DND-41 (cell line): Measurements from ENCODE around the gene ANKS4B.

Experiments
- ATAC-seq: fragments of 200-7000 bp; cut with Tn5 transposase; 3 replicates; pipeline ENCODE4 v1.9.1; 2021; ENCODE audit warnings: low read depth; ENCODE audit not compliant: insufficient read depth
- DNase-seq: peaks from one replicate; pipeline ENCODE4 v3.0.0-alpha.2; 2020
- H2AFZ ChIP-seq: 2 replicates; pipeline ENCODE4 v1.6.0; 2012; ENCODE audit warnings: low read depth, low read length
- H3K27ac ChIP-seq: 2 replicates; pipeline ENCODE4 v1.5.1; 2012; ENCODE audit warnings: low read length, inconsistent platforms
- H3K27me3 ChIP-seq: fragments of 200-600 bp; sonication (generic); 2 replicates; pipeline ENCODE4 v1.6.0; 2012; ENCODE audit warnings: low read length, mild to moderate bottlenecking, inconsistent platforms; ENCODE audit not compliant: insufficient read depth, poor library complexity
- H3K36me3 ChIP-seq: 2 replicates; pipeline ENCODE4 v1.5.1; 2012; ENCODE audit warnings: low read length, inconsistent platforms; ENCODE audit not compliant: insufficient read depth
- H3K4me1 ChIP-seq: 2 replicates; pipeline ENCODE4 v1.5.1; 2012; ENCODE audit warnings: mild to moderate bottlenecking, low read length; ENCODE audit not compliant: insufficient read depth
- H3K4me2 ChIP-seq: 2 replicates; pipeline ENCODE4 v1.6.0; 2012; ENCODE audit warnings: mild to moderate bottlenecking, moderate library complexity, low read length, inconsistent platforms; ENCODE audit not compliant: insufficient read depth
- H3K4me3 ChIP-seq, 2 experiments: fragments of 200-600 bp in 1 of 2; shearing (Covaris generic) in 1 of 2; 2 replicates each; pipeline ENCODE4 v1.5.1; 2012 to 2016; ENCODE audit warnings: inconsistent platforms in 2 of 2, low read length in 2 of 2, mild to moderate bottlenecking in 2 of 2, low read depth in 1 of 2, moderate library complexity in 1 of 2
- H3K79me2 ChIP-seq: 2 replicates; pipeline ENCODE4 v1.6.0; 2012; ENCODE audit warnings: low read length, inconsistent platforms; ENCODE audit not compliant: insufficient read depth
- H3K9ac ChIP-seq: 2 replicates; pipeline ENCODE4 v1.6.0; 2012; ENCODE audit warnings: low read depth, mild to moderate bottlenecking, inconsistent platforms, low read length, moderate library complexity
- H3K9me3 ChIP-seq: 2 replicates; pipeline ENCODE4 v1.5.1; 2012; ENCODE audit warnings: low read length, moderate library complexity, mild to moderate bottlenecking, inconsistent platforms; ENCODE audit not compliant: insufficient read depth, severe bottlenecking
- H4K20me1 ChIP-seq: 2 replicates; pipeline ENCODE4 v1.6.0; 2012; ENCODE audit warnings: low read length; ENCODE audit not compliant: insufficient read depth
- CTCF ChIP-seq: IDR thresholded peaks from 2 replicates; pipeline ENCODE4 v1.5.1; 2012; ENCODE audit warnings: borderline replicate concordance, low read length, moderate library complexity, mild to moderate bottlenecking; ENCODE audit not compliant: poor library complexity, severe bottlenecking; ENCODE audit errors: extremely low read depth
- EZH2 ChIP-seq: IDR thresholded peaks from 3 replicates; pipeline ENCODE4 v1.6.1; 2012; ENCODE audit warnings: borderline replicate concordance, low read depth, mild to moderate bottlenecking, moderate library complexity, low read length, inconsistent platforms; ENCODE audit not compliant: severe bottlenecking

ANKS4B gene

GRCh38 chr16:21233521-21234150, at the start of gene ANKS4B:
Gene ANKS4B, plus strand, starts transcription at chr16:21233699. Its CDS starts 39 bp downstream, at chr16:21233738.
- Histone ChIP-seq H3K4me2 (no peak within 1 kb of the TSS), H3K27ac (no peak within 1 kb of the TSS), H4K20me1 (no peaks in the 10 kb centered on the region), H3K9ac (no peak within 1 kb of the TSS), H3K9me3 (no peaks in the 10 kb centered on the region), H3K27me3 (no peaks in the 10 kb centered on the region), H3K79me2 (no peaks in the 10 kb centered on the region), H3K4me3 (no peak within 1 kb of the TSS), H3K36me3 (no peaks in the 10 kb centered on the region), H3K4me1 (no peaks in the 10 kb centered on the region), H2AFZ (no peak within 1 kb of the TSS)
- ATAC-seq = no peak
- DNase-seq = no peak
- TF ChIP-seq EZH2 (no peak), CTCF (no peak)

- H3K9ac ChIP-seq = no peak overlapping the region
- H3K9me3 ChIP-seq = no peaks in the 10 kb centered on the region
- H3K27ac ChIP-seq = no peak overlapping the region
- H4K20me1 ChIP-seq = no peaks in the 10 kb centered on the region
- TF ChIP-seq CTCF (no peak), EZH2 (no peak)
- DNase-seq (no peak), ATAC-seq (no peak)
- no peaks in the 10 kb centered on the region for H3K79me2 ChIP-seq
- peaks cover 31% of the 10 kb centered on the region for H3K36me3 ChIP-seq
- no peak overlapping the region for H3K4me2 ChIP-seq
- no peaks in the 10 kb centered on the region for H3K4me1 ChIP-seq
- no peak overlapping the region for H2AFZ ChIP-seq
- no peak overlapping the region for H3K4me3 ChIP-seq
- H3K27me3 ChIP-seq = no peaks in the 10 kb centered on the region
Observed at GRCh38 chr16:21183995-21184394, 49.5 kb upstream of the ANKS4B start.

GRCh38 chr16:21184834-21185233, 48.7 kb upstream of the ANKS4B start:
- H3K27me3 ChIP-seq = no peaks in the 10 kb centered on the region
- no peak overlapping the region for H2AFZ ChIP-seq
- H3K4me3 ChIP-seq = no peak overlapping the region
- H3K27ac ChIP-seq = no peak overlapping the region
- no peaks in the 10 kb centered on the region for H3K9me3 ChIP-seq
- H3K4me2 ChIP-seq = no peak overlapping the region
- ATAC-seq = no peak
- H3K36me3 ChIP-seq = peaks cover 23% of the 10 kb centered on the region
- H3K4me1 ChIP-seq = no peaks in the 10 kb centered on the region
- DNase-seq = no peak
- no peak overlapping the region for H3K9ac ChIP-seq
- TF ChIP-seq EZH2 (no peak), CTCF (no peak)
- H3K79me2 ChIP-seq = no peaks in the 10 kb centered on the region
- H4K20me1 ChIP-seq = no peaks in the 10 kb centered on the region
